GM19035 (cell line): ENCODE measurements around the gene RHNO1.
A peak's percentile ranks its signal among the peaks of the same experiment; 100 is the strongest.

Experiments
- ATAC-seq: cut with Tn5 transposase; IDR thresholded peaks from one replicate; pipeline ENCODE4 v1.9.1; 2021; ENCODE audit not compliant: unreplicated experiment

Gene RHNO1

GRCh38 chr12:2877047-2877952, at the start of gene RHNO1, which contains the start of gene FOXM1:
Gene RHNO1, plus strand, starts transcription at chr12:2877223. Its CDS starts 8,144 bp downstream, at chr12:2885367.
Gene FOXM1, minus strand, starts transcription at chr12:2877174. Its CDS starts 2,696 bp downstream, at chr12:2874478.
- ATAC-seq: peak; percentile 76

GRCh38 chr12:2829275-2829674, 47.7 kb upstream of the RHNO1 start:
- no peak for ATAC-seq

GRCh38 chr12:2832550-2833127, 44.4 kb upstream of the RHNO1 start:
- ATAC-seq: no peak

GRCh38 chr12:2833327-2833726, 43.7 kb upstream of the RHNO1 start:
- no peak for ATAC-seq

- no peak for ATAC-seq
These were observed 43.2 kb upstream of the RHNO1 start for GRCh38 chr12:2833810-2834209.

- ATAC-seq: no peak
These were observed 42.2 kb upstream of the RHNO1 start, which contains the start of gene NRIP2 for GRCh38 chr12:2834581-2835491. Gene NRIP2, minus strand, starts transcription at chr12:2835035. Its CDS starts 52 bp downstream, at chr12:2834983.

- no peak for ATAC-seq
These were observed 41.2 kb upstream of the RHNO1 start for GRCh38 chr12:2835691-2836403.

GRCh38 chr12:2836574-2836973, 40.4 kb upstream of the RHNO1 start:
- ATAC-seq: no peak

- no peak for ATAC-seq
These were observed 35.9 kb upstream of the RHNO1 start for GRCh38 chr12:2841056-2841650.

GRCh38 chr12:2842948-2843347, 34.1 kb upstream of the RHNO1 start:
- ATAC-seq: no peak

GRCh38 chr12:2844786-2845185, 32.2 kb upstream of the RHNO1 start:
- ATAC-seq: no peak

- no peak for ATAC-seq
These were observed 31.7 kb upstream of the RHNO1 start for GRCh38 chr12:2845280-2845679.

GRCh38 chr12:2851931-2852330, 25.1 kb upstream of the RHNO1 start:
- no peak for ATAC-seq

- no peak for ATAC-seq
These were observed 23.4 kb upstream of the RHNO1 start for GRCh38 chr12:2853626-2854025.

- ATAC-seq: no peak
These were observed 22.2 kb upstream of the RHNO1 start for GRCh38 chr12:2854669-2855453.

GRCh38 chr12:2855546-2855945, 21.5 kb upstream of the RHNO1 start:
- ATAC-seq: no peak

- ATAC-seq: no peak
These were observed 21.0 kb upstream of the RHNO1 start for GRCh38 chr12:2856051-2856450.

GRCh38 chr12:2857021-2857431, 20.0 kb upstream of the RHNO1 start, which contains the start of gene TEX52:
Gene TEX52, minus strand, starts transcription at chr12:2857039. Its CDS starts 13 bp downstream, at chr12:2857026.
- no peak for ATAC-seq

- ATAC-seq: no peak
These were observed 19.4 kb upstream of the RHNO1 start for GRCh38 chr12:2857576-2857975.
